Astrocyte of the spinal cord (primary cell): ENCODE results near the gene WDR62.
A peak's percentile ranks its signal among the peaks of the same experiment; 100 is the strongest.

Experiments used
- DNase-seq: peaks from one replicate; pipeline ENCODE4 v3.0.0; 2011; ENCODE audit warnings: low read depth, low spot score
- H3K4me3 ChIP-seq: 2 replicates; pipeline ENCODE4 v1.5.1; 2011; ENCODE audit warnings: low read depth, mild to moderate bottlenecking, low read length, moderate library complexity
- CTCF ChIP-seq: IDR thresholded peaks from 2 replicates; pipeline ENCODE4 v1.5.1; 2012; ENCODE audit warnings: low read depth, mild to moderate bottlenecking, low read length, inconsistent platforms
- in situ Hi-C: cut with HindIII; loops from 2 replicates; pipeline ENCODE4 v1.10.0; 2017; ENCODE audit warnings: low sequenced_read_pairs

WDR62 gene

GRCh38 chr19:36013280-36014011 lies 41.3 kb upstream of the WDR62 start:
- no peak for TF ChIP-seq CTCF
- in situ Hi-C loops: no loop called here
- DNase-seq: no peak
- H3K4me3 ChIP-seq: peak overlapping the region; percentile 83

- in situ Hi-C loops: no loop called here
- TF ChIP-seq CTCF: no peak
- peak within 1 kb of the TSS; percentile 83 for H3K4me3 ChIP-seq
- peak; percentile 99 for DNase-seq
These were observed 40.4 kb upstream of the WDR62 start, which contains the start of gene ALKBH6 for GRCh38 chr19:36014012-36014924. Gene ALKBH6, minus strand, starts transcription at chr19:36014213. Its CDS starts 816 bp downstream, at chr19:36013397.

- no peak for TF ChIP-seq CTCF
- no peak for DNase-seq
- H3K4me3 ChIP-seq: no peak overlapping the region
- in situ Hi-C loops: no loop called here
These were observed 35.5 kb upstream of the WDR62 start for GRCh38 chr19:36019061-36019670.

GRCh38 chr19:36023432-36023831 lies 31.3 kb upstream of the WDR62 start:
- in situ Hi-C loops: no loop called here
- no peak overlapping the region for H3K4me3 ChIP-seq
- no peak for TF ChIP-seq CTCF
- DNase-seq: no peak

- DNase-seq: no peak
- TF ChIP-seq CTCF: no peak
- in situ Hi-C loops: no loop called here
- H3K4me3 ChIP-seq: no peak overlapping the region
These were observed 29.2 kb upstream of the WDR62 start for GRCh38 chr19:36025541-36025940.

GRCh38 chr19:36026091-36026876 lies 28.4 kb upstream of the WDR62 start:
- TF ChIP-seq CTCF: no peak
- no peak overlapping the region for H3K4me3 ChIP-seq
- in situ Hi-C loops: no loop called here
- no peak for DNase-seq
